OCI-LY1 (cell line): ENCODE data around the gene ZBTB7C.

Source experiments
- H2AFZ ChIP-seq: fragments of 200-600 bp; sonication (generic), shearing (Covaris generic); 2 replicates; pipeline ENCODE4 v1.6.0; 2014; ENCODE audit warnings: antibody characterized with exemption, mild to moderate bottlenecking, low read length
- H3F3A ChIP-seq: fragments of 200-600 bp; sonication (generic), shearing (Covaris generic); 2 replicates; pipeline ENCODE4 v1.6.0; 2014; ENCODE audit warnings: mild to moderate bottlenecking, antibody characterized with exemption, low read length, moderate library complexity; ENCODE audit not compliant: insufficient read depth
- H3K27ac ChIP-seq: fragments of 200-600 bp; sonication (generic); 2 replicates; pipeline ENCODE4 v1.5.1; 2014; ENCODE audit warnings: low read length, mixed run types, mild to moderate bottlenecking, low read depth; ENCODE audit not compliant: poor library complexity, severe bottlenecking
- H3K27me3 ChIP-seq: fragments of 200-600 bp; sonication (generic); 2 replicates; pipeline ENCODE4 v1.6.0; 2014; ENCODE audit warnings: antibody characterized with exemption, mild to moderate bottlenecking, low read length, moderate library complexity; ENCODE audit not compliant: insufficient read depth
- H3K36me3 ChIP-seq: fragments of 200-600 bp; sonication (generic); 2 replicates; pipeline ENCODE4 v1.6.1; 2014; ENCODE audit warnings: mild to moderate bottlenecking, antibody characterized with exemption, low read length, moderate library complexity, mixed read lengths; ENCODE audit not compliant: insufficient read depth
- H3K4me1 ChIP-seq: fragments of 200-600 bp; sonication (generic); 2 replicates; pipeline ENCODE4 v1.5.1; 2014; ENCODE audit warnings: mild to moderate bottlenecking, low read length, moderate library complexity; ENCODE audit not compliant: insufficient read depth, severe bottlenecking
- H3K4me2 ChIP-seq: fragments of 200-600 bp; sonication (generic), shearing (Covaris generic); 2 replicates; pipeline ENCODE4 v1.6.1; 2014; ENCODE audit warnings: low read length
- H3K4me3 ChIP-seq: fragments of 200-600 bp; sonication (generic); 2 replicates; pipeline ENCODE4 v1.5.1; 2014; ENCODE audit warnings: low read length, low read depth, mild to moderate bottlenecking, mixed read lengths; ENCODE audit not compliant: poor library complexity, severe bottlenecking
- H3K79me2 ChIP-seq: fragments of 200-600 bp; shearing (Covaris generic); 2 replicates; pipeline ENCODE4 v1.6.1; 2016; ENCODE audit warnings: mixed run types, low read length, mixed read lengths; ENCODE audit not compliant: insufficient read depth
- H3K9ac ChIP-seq: fragments of 200-600 bp; sonication (generic), shearing (Covaris generic); 2 replicates; pipeline ENCODE4 v1.6.1; 2014; ENCODE audit warnings: mild to moderate bottlenecking, low read length, mixed read lengths
- H3K9me2 ChIP-seq: fragments of 200-600 bp; sonication (generic), shearing (Covaris generic); 2 replicates; pipeline ENCODE4 v1.6.1; 2014; ENCODE audit warnings: low read depth, mild to moderate bottlenecking, low read length, mixed read lengths
- H3K9me3 ChIP-seq: fragments of 200-600 bp; shearing (Covaris generic); 2 replicates; pipeline ENCODE4 v1.6.1; 2014; ENCODE audit warnings: low read length, mixed read lengths
- H4K20me1 ChIP-seq: fragments of 200-600 bp; sonication (generic), shearing (Covaris generic); 2 replicates; pipeline ENCODE4 v1.6.0; 2016; ENCODE audit warnings: mild to moderate bottlenecking, low read length; ENCODE audit not compliant: insufficient read depth
- EZH2 ChIP-seq: fragments of 200-600 bp; sonication (generic), shearing (Covaris generic); IDR thresholded peaks from 2 replicates; pipeline ENCODE4 v1.8.0; 2017; ENCODE audit warnings: borderline replicate concordance, mixed run types, mild to moderate bottlenecking, antibody characterized with exemption, low read length, moderate library complexity, mixed read lengths
- TF ChIP-seq, protein P1 (sequence below): fragments of 200-600 bp; sonication (generic), shearing (Covaris generic); IDR thresholded peaks from 2 replicates; pipeline ENCODE4 v1.5.1; 2017; ENCODE audit warnings: mild to moderate bottlenecking, antibody characterized with exemption, low read length, moderate library complexity, mixed read lengths

The ZBTB7C gene

DNA sequence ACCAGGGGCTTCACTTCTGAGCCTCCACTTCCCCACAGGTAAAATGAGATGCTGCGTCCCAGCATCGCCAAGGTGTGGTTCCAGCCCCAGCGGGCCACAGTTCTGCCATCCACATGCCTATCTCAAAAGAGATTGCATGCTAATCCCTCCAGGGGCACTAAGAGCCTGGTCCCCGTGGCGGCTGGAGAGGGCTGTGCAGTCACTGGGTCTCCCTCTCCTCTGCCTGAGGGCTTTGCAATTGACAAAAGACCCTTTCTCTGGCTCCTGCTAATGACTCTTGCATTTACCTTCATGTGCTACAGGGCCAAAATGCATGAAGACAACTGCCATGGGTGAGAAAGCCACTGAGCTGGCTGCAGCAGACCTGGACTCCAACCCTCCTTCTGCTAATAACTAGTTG is 18.5 kb downstream of the ZBTB7C start:
- H4K20me1 ChIP-seq, result no peaks in the 10 kb centered on the region
- no peaks in the 10 kb centered on the region for H3K79me2 ChIP-seq
- H3K9ac ChIP-seq, result no peak overlapping the region
- no peak overlapping the region for H2AFZ ChIP-seq
- no peaks in the 10 kb centered on the region for H3K36me3 ChIP-seq
- TF ChIP-seq, protein P1, sequence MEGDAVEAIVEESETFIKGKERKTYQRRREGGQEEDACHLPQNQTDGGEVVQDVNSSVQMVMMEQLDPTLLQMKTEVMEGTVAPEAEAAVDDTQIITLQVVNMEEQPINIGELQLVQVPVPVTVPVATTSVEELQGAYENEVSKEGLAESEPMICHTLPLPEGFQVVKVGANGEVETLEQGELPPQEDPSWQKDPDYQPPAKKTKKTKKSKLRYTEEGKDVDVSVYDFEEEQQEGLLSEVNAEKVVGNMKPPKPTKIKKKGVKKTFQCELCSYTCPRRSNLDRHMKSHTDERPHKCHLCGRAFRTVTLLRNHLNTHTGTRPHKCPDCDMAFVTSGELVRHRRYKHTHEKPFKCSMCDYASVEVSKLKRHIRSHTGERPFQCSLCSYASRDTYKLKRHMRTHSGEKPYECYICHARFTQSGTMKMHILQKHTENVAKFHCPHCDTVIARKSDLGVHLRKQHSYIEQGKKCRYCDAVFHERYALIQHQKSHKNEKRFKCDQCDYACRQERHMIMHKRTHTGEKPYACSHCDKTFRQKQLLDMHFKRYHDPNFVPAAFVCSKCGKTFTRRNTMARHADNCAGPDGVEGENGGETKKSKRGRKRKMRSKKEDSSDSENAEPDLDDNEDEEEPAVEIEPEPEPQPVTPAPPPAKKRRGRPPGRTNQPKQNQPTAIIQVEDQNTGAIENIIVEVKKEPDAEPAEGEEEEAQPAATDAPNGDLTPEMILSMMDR, result no peak
- TF ChIP-seq EZH2, result no peak
- H3K9me3 ChIP-seq, result no peaks in the 10 kb centered on the region
- H3K4me1 ChIP-seq, result no peaks in the 10 kb centered on the region
- H3K9me2 ChIP-seq, result no peaks in the 10 kb centered on the region
- H3K27ac ChIP-seq, result no peak overlapping the region
- H3K4me2 ChIP-seq, result no peak overlapping the region
- H3F3A ChIP-seq, result no peaks in the 10 kb centered on the region
- no peaks in the 10 kb centered on the region for H3K27me3 ChIP-seq
- no peak overlapping the region for H3K4me3 ChIP-seq

DNA sequence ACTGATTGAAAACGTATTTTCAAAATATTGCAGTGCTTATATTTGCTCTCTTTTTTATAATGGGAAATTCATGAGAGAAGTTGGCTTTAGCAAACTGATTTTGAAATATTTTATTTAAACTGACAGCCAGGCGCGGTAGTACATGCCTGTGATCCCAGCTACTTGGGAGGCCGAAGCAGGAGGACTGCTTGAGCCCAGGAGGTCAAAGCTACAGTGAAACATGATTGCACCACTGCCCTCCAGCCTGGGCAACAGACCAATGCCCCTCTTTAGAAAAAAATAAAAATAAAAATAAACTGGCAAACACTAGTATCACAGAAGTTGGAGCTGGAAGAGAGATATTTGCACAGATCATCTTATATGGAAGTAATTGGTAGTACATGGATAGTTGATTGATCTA is 20.7 kb downstream of the ZBTB7C start:
- Histone ChIP-seq H3K9me3 (no peaks in the 10 kb centered on the region), H3K27me3 (no peaks in the 10 kb centered on the region)
- TF ChIP-seq EZH2, result no peak
- TF ChIP-seq, protein P1, result no peak

DNA sequence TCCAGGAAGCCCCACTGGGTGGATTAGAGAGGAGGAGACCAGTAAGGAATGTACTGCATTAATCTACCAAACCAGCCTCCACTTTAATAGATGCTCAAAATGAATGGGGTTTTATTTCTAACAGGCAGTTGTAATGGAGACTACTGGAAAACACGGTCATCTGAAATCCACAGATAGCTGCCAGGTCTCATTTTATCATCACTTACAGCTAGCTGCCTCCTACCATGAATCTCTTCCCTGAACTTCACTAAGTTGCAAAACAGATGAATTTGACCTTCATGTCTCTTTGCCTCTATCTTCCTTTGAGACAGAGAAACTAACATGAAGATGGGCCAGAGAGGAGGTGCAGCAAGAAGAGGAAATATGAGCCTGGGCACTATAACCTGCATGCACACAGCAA is 21.9 kb downstream of the ZBTB7C start:
- H3F3A ChIP-seq, result no peaks in the 10 kb centered on the region
- no peak overlapping the region for H3K27ac ChIP-seq
- no peaks in the 10 kb centered on the region for H3K9me3 ChIP-seq
- no peaks in the 10 kb centered on the region for H3K9me2 ChIP-seq
- H2AFZ ChIP-seq, result no peak overlapping the region
- no peaks in the 10 kb centered on the region for H3K4me1 ChIP-seq
- no peaks in the 10 kb centered on the region for H3K27me3 ChIP-seq
- TF ChIP-seq, protein P1, result no peak
- TF ChIP-seq EZH2, result no peak
- no peak overlapping the region for H3K4me3 ChIP-seq
- H3K4me2 ChIP-seq, result no peak overlapping the region
- H3K36me3 ChIP-seq, result no peaks in the 10 kb centered on the region
- no peaks in the 10 kb centered on the region for H4K20me1 ChIP-seq
- no peaks in the 10 kb centered on the region for H3K79me2 ChIP-seq
- H3K9ac ChIP-seq, result no peak overlapping the region

More for the DNA sequence above, 20.7 kb downstream of the ZBTB7C start:
- H3K4me3 ChIP-seq, result no peak overlapping the region
- no peaks in the 10 kb centered on the region for H3K9me2 ChIP-seq
- no peak overlapping the region for H2AFZ ChIP-seq
- no peak overlapping the region for H3K9ac ChIP-seq
- no peak overlapping the region for H3K27ac ChIP-seq
- no peaks in the 10 kb centered on the region for H3F3A ChIP-seq
- no peaks in the 10 kb centered on the region for H3K4me1 ChIP-seq
- H3K4me2 ChIP-seq, result no peak overlapping the region
- H3K79me2 ChIP-seq, result no peaks in the 10 kb centered on the region
- no peaks in the 10 kb centered on the region for H4K20me1 ChIP-seq
- H3K36me3 ChIP-seq, result no peaks in the 10 kb centered on the region
